Skin of body (tissue), 2 donors: ENCODE measurements around the gene TYSND1. TPM values are rescaled to one million over a fixed set of nuclear protein-coding genes. Genes with fewer than 3 reads are reported as not detected.
"Not testable (repeated sequence)": the region's sequence is repeated elsewhere in the genome, so short reads cannot be mapped to it uniquely, and the experiment has no call there.

ENCODE experiments used
- DNase-seq: peaks from one replicate; lab custom pipeline; 2025; lab: John Stamatoyannopoulos, UW
- total RNA-seq: library from RNA; depleted of rRNA; stranded (reverse); fragments of >200 nt; gene quantifications from one replicate; pipeline ENCODE4 v1.2.3, GENCODE V29; 2014

TYSND1 gene
- total RNA-seq, 1 donor from 2014 or later: 10.2 TPM

DNA sequence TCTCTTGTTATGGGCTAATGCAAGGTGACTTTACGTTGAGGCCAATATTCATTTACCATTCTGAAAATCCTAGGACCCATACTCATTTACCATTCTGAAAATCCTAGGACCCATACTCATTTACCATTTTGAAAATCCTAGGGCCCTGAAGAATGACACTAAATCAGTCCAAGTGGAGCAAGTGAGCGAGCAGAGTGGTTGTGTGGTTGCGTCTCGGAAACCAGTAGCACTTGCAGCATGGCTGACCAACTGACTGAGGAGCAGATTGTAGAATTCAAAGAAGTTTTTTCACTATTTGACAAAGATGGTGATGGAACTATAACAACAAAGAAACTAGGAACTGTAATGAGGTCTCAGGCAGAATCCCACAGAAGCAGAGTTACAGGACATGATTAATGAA lies 16.9 kb upstream of the TYSND1 start:
- no peak for DNase-seq

DNA sequence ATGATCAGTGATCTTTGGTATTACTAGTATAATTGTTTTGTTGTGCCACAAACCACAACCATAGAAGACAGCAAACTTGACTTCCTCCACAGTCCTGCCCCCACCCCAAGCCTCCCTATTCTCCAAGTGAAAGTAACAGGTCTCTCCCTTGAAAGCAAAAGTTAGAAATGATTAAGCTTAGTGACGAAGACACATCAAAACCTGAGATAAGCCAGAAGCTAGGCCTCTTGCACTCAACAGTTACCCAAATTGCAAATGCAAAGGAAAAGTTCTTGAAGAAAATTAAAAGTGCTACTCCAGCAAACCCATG lies 16.3 kb upstream of the TYSND1 start:
- no peak for DNase-seq

DNA sequence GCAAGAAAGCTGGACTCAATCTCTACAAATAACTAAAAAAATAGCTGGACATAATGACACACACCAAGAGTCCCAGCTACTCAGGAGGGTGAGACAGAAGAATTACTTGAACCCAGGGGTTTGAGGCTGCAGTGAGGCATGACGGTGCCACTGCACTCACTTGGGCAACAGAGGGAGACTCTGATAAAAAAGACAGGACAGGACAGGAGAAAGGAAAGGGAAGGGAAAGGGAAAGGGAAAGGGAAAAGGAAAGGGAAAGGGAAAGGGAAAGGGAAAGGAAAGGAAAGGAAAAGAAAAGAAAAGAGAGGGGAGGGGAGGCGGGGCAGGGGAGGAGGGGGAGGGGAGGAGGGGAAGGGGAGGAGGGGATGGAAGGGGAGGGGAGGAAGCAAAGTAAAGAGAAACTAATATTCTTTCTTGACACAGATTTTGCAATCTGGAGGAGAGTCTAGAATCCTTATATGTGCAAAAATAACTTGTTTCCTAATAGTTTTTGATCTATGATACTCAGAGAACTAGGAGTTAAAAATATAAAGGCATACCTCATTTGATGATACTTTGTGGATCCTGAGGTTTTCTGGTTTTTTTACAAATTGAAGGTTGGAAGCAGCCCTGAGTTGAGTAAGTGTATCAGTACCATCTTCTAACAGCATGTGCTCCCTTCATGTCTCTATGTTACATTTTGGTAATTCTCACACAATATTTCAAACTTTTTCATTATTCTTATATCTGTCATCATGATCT lies 15.8 kb upstream of the TYSND1 start:
- DNase-seq: no peak

DNA sequence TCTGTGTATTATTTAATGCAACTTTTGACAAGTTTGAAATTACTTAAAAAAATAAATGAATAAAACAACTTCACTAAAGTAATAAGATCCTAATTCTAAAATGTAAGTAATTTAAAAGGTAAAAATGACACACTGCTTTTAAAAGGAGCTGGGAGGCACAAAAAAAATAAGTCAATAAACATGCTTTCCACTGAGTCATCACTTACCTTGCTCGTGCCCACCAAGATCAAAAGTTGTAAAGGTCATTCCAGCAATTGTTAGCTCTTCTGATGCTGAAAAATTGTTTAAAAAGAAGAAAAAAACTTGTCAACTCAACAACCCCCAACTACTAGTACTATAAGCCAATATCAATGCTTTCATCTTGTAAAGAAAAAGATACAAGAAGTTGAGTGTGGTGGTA lies 14.3 kb upstream of the TYSND1 start:
- no peak for DNase-seq

DNA sequence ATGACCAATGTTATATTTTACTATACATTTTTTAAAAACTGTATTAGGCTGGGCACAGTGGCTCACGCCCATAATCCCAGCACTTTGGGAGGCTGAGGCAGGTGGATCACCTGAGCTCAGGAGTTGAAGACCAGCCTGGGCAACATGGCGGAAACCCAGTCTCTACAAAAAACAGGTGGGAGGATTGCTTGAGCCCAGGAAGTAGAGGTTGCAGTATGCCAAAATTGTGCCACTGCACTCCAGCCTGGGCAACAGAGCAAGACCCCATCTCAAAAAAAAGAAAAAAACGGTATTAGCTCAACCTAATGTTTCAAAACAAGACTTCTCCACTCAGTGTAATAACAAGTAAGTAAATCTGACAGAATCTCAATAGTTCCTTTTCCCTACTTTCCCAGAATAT lies 12.9 kb upstream of the TYSND1 start:
- not testable (repeated sequence) for DNase-seq

DNA sequence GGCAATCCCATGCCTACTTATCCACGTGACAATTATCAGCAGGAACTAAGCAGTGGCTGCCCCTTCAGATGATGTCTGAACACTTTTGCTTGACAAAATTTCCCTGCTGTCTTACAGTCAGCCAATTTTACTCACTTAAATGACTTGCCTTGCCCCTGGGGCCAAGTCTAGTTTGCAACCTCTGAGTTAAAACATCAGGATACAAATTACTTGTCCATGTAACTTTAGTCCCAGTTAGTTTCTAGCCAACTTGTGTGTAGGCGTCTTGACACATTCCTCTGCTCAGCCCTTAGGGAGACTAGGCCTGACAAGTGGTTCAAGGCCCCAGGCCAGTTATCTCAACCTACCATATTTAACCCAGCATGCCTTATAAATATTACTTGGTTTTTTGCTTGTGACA lies 11.6 kb upstream of the TYSND1 start:
- DNase-seq: no peak

DNA sequence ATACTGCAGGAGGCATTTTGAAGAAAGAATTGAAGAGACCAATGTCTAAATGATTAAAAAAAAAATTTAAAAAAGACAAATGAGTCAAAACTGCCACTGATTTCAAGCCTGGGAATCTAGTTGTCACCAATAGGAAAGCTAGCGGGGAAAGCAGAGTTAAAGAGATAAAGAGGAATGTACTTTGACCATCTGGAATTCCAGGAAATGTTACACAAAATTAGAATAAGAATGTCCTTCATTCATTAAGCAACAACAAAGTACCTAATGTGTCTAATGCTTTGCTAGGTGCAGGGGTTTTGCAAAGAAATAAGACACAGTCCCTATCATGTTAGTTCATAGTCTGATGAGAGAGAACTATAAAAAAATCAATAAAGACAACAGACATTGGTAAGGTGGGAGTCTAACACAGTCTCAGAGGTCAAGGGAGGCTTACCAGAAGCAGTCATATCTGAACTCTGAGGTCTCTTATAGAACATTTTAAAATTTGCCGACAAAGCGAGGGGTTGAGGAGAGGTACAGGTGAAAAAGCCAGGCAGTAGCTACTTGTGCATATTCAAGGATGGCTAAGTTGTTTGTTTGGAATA lies 8.8 kb upstream of the TYSND1 start:
- no peak for DNase-seq

DNA sequence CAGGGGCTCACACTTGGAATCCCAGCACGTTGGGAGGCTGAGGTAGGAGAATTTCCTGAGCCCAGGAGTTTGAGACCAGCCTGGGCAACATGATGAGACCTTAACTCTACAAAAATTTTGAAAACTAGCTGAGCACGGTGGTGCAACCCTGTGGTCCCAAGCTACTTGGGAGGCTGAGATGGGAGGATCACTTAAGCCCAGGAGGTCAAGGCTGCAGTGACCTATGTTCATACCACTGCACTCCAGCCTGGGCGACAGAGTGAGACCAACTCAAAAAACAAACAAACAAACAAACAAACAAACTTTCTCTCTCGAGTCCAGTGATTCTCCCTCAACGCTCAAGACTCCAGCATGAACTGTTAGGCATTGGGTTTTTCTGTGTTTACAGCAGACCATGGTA lies 2.0 kb upstream of the TYSND1 start:
- DNase-seq: no peak

DNA sequence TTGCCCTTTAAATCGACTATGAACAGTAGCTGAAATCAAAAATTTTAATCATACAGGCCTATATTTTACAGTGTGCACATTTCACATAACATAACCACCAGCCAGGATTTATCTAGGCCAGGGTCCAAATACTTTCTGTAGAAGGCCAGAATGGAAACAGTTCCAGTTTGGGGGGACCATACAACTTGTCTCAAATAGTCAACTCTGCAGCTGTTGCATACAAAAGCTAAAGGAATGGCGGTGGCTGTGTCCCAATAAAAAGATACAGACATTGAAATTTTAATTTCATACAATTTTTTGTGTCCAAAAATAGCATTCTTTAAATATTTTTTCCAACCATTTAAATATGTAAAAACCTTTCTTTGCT lies 742 bp upstream of the TYSND1 start:
- no peak for DNase-seq

DNA sequence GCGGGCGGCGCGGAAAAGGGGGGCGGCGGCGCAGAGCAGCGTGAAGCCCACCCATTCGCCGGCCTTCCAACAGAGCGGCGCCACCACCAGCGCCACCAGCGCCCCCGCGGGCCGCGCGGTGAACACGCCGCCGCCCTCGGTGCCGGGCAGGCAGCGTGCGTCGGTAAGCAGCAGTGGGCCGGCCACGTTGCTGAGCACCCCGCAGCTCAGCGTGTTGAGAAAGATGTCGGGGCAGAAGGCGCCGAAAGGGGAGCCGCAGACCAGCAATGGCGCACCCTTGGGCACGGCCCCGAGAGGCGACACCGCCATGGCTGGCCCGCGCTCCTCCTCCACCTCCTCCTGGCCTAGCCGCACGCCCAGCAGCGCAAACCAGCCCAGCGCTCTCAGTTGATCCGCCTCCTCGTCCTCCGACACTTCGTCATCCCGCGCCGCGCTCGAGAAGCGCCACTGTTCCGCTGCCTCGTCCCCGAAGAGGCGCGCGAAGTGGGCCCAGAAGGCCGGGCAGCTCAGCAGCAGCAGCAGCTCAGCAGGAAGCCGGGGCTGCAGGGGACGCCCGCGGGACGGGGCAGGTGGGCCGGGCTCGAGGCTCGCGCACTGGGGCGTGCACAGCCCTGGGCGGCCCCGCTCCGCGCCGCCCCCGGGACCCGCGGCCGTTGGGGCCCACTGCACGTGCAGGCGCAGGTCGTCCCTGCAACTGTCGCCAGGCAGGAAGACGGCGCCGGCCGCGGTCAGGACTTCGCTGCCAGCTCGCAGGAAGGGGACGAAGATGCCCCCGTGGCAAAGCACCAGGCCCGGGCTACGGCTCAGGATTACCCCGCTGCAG lies 623 bp downstream of the TYSND1 start:
- peak; percentile 29 for DNase-seq

DNA sequence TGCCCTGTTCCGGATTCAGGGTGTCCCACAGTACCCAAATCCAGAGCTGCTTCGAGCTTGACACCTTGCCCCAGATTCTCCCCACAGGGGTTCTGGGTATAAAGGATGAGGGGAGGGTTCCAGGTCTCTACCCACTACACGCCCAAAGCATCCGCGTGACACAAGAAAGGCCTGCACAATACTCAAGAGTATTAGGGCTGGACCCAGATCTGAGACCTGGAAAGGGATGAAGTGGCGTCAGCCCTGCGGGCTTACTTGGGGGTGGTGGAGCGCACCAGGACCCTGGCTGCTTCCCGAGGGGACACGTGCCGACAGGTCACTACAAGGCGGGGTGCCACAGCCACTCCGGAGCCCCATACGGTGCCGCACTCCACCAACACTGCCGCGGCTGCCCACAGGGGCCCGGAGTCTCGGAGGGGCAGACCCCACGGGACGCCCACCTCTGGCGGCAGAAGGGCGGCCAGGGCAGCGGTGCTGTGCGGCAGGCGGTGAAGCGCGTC lies 1.3 kb downstream of the TYSND1 start:
- DNase-seq: no peak

DNA sequence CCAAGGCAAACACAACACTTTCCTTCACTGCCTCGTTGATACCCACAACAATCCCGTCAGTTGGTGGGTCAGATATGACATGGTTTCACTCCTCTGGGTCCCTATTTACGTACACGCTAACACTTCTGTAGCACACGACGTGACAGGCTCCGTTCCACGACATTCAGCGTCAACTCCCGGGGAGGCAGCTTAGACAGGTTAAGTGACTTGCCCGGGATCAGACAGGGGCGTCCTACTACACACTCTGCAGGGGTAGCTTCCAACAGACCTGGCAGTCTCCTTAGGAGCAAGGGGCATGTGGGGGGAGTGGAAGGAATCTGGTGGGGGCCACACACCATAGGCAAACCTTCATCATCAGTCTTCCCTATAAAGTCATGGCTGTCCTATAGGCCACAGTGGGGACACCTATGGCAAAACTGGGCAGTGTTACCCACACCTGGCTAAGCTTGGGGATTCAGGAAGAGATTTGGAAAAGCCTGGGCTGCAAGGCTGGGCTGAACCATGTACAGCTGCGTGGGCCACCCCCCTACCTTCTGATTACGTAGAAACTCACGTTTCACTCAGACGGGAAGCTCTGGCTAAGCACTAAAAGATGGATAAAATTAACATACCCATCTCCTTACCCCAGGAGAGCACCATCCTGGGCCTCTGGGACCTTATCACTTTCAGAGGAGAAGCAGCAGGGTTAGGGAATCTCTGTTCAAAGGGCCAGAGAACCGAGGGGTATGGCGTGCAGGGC lies 2.0 kb downstream of the TYSND1 start:
- no peak for DNase-seq

DNA sequence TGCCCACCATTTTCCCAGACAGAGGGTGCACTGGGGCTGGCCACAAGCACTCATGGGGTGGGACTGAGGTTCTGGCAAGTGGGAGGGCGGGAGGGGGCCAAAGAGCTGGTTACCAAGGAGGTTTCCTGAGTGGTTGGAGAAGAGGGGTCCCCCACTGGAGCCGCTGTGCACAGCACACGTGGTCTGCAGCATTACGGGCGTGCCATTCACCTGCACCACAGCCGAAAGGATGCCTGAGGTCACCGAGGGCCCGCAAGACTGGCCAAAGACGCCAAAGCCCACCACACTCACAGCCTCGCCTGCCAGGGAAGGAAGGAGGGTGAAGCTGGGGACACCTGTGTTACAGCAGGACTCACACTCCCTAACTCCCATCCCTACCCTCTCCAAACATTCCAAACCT lies 3.9 kb downstream of the TYSND1 start:
- no peak for DNase-seq

DNA sequence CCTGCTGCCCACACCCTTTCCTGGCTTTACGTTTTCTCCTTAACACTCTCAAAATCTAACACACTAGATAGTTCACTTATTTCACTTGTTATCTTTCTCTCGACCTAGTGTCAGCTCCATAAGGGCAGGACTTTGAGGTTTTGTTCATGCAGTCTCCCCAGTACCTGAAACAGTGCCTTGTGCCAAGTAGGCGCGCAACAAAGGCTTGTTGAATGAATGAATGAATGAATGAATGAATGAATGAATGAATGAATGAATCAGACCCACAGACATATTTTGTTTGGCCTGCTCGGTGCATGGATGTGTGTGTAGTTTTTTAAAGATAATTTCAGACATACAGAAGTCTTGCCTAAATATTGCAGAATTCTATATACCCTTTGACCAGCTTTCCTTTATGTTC lies 6.2 kb downstream of the TYSND1 start:
- DNase-seq: no peak

DNA sequence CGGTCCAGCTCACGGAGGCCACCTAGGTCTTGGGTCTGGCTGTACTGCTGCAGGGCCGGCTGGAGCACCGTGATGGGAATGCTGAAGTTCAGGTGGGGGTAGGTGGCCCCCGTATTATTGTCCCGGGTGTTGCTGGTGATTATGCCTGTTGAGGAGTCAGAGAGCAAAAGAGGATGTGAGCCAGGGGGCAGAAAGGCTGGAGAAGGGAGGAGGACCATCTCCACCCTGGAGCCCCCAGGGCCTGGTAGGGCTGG lies 6.6 kb downstream of the TYSND1 start:
- DNase-seq: no peak

DNA sequence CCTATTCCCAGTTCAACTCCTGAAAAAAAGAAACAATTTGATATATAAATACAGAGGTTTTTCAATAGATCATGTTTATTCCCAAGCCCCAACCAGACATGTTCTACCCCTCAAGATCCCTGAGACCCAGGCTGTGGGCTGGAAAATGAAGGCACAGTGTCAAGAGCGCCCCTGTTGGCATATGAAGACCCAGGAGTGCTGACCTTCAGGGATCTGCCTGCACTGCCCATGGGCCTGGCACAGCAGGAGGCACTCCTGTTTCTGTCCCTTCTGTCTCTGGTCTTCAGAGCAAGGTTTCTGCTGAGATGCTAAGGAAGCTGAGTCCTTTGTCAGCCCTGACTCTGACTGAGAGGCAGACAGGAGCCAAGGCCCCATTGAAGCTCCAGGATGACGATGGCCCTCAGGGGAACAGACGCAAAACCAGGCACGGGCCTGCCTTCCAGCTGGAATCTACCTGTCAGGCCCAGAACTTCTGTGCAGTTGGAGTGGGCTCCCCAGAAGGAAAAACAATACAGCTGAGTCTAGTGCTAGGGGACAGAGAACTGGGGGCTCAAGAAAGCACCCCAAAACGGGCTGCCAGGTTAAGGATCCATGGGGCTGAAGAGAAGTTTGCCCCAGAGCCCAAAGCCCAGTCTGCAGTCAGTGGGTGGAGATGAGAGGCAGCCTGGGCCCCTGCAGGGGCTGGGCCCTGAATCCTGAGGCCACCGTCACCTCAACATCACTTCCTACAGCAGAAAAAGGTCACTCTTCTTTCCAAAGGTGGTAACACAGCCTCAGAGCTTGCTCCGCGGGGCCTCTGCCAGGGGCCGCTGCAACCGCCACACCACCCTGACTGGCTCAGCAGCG lies 7.1 kb downstream of the TYSND1 start:
- no peak for DNase-seq

DNA sequence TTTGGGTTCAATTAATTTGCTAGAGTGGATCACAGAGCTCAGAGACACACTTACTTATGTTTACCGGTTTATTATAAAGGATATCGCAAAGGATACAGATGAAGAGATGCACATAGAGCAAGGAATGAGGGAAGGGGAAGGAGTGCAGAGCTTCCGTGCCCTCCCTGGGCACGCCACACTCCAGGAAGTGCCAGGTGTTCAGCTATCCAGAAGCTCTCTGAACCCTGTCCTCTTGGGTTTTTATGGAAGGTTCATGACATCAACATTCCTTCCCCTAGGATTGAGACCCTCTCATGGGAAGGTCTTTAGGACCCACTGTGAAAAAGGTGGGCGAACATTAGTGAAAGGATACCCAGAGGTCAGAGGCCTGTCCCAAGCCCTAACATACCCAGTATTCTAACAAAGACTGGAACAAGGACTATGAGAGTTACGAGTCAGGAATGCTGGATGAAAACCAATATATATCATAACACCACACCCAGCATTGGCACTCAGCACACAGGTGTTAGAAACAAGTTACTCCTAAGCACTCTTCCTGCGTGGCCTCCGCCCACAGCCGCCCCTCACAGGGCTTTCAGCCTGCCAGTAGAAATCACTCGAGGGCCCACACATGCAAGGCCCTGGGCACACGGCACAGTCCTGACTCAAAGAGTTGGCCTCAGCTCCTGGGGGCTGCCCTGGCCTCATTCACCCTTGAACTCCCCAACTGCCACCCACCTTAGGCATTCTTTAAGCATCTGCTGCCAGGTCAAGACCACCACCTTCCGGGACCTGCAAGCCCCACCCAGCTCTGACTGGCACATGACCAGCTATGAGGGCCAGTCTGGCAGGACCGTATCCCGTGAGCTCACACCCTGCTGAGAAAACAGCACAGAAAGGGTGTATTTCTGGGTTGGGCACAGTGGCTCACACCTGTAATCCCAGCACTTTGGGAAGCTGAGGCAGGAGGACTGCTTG lies 8.3 kb downstream of the TYSND1 start:
- DNase-seq: no peak

DNA sequence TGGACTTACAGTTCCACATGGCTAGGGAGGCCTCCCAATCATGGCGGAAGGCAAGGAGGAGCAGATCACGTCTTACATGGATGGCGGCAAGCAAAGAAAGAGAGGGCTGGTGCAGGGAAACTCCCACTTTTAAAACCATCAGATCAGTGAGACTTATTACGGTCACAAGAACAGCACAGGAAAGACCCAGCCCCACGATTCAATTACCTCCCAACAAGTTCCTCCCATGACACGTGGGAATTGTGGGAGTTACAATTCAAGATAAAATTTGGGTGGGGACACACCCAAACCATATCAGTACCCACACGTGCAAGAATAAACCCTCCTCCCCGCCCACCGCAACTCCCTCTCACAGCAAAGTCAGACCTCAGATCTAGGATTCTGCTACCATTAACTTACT lies 9.4 kb downstream of the TYSND1 start:
- DNase-seq: no peak

DNA sequence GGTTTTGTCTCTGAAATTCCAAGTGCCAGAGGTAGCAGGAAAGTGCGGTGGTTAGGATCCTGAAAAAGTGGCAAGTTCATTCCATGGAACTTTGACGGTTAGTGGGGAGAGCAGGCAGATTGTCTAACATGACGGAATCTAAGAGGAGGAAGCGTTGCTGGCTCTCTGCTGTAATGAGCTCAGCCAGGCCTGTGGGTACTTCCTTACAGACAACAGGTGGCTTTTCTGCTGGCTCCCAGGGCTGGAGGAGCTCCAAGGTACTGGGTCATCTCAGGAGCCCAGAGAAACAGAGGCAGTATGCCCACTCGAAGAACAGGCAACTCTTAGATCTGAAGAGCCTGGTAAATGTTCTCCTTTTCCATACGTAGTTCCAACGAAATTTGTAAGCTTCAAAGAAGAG lies 10.8 kb downstream of the TYSND1 start:
- DNase-seq: no peak

DNA sequence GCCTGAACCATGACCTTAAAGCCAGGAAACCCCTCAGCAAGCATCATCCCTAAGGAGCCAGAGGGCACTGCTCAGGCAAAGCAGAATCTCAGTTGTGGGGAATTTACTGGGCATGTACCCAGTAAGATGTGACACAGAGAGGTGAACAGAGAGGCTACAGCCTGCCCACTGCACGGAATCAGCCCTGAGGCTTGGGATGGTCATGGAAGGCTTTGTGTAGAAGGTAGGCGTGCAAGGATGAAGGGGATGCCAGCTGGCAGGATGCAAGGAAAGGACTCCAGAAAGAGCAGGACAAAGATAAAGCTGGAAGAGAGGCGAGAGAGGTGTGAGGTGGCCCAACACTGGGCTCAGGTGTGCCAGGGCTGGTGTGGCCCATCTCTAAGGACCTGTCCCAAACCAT lies 11.5 kb downstream of the TYSND1 start:
- no peak for DNase-seq
